Endothelial cell of umbilical vein (primary cell): ENCODE measurements around the gene ALOX5AP. TPM values are rescaled to one million over a fixed set of nuclear protein-coding genes. Genes with fewer than 3 reads are reported as not detected.

Experiments used
- Bru-seq: library from RNA; stranded (reverse); fragments of 400-500 nt; gene quantifications from one replicate; lab custom pipeline; 2021; lab: Mats Ljungman, UMichigan
- BruChase-seq, 2 experiments: library from RNA; stranded (reverse); fragments of 400-500 nt; gene quantifications; one replicate each; lab custom pipeline; 2021; lab: Mats Ljungman, UMichigan
- BruUV-seq: library from RNA; stranded (reverse); fragments of 400-500 nt; replicated peaks from 2 replicates; lab custom pipeline; 2021; lab: Mats Ljungman, UMichigan
- CTCF ChIA-PET: fragments of 300-600, 350-600 bp; sonication (Branson Sonifier 250); formaldehyde crosslinking; loops from one replicate; lab custom pipeline; 2021; ENCODE audit warnings: antibody characterized with exemption, inconsistent platforms; lab: Charles Lee
- POLR2A ChIA-PET: fragments of 300-600, 350-600 bp; sonication (Branson Sonifier 250); formaldehyde crosslinking; loops from one replicate; lab custom pipeline; 2021; ENCODE audit warnings: antibody characterized with exemption, inconsistent platforms; lab: Charles Lee
- DNase-seq: peaks from one replicate; pipeline ENCODE4 v3.0.0-alpha.2; 2011; ENCODE audit warnings: low read depth, low spot score
- FAIRE-seq: peaks from 2 replicates; lab custom pipeline; 2011; peaks lifted over from hg19 to GRCh38; lab: Jason Lieb, UNC
- H2AFZ ChIP-seq: 2 replicates; pipeline ENCODE4 v1.6.0; 2012; ENCODE audit warnings: low read depth, low read length, control low read depth, inconsistent platforms
- H3K27ac ChIP-seq: 2 replicates; pipeline ENCODE4 v1.5.1; 2011; ENCODE audit warnings: low read depth, mild to moderate bottlenecking, control low read depth, low read length, moderate library complexity; ENCODE audit not compliant: insufficient read depth
- H3K27me3 ChIP-seq, 2 experiments: 2 replicates each; pipeline versions ENCODE4 v1.6.0 to v1.6.1; 2011; ENCODE audit warnings: low read length in 2 of 2, mixed read lengths in 1 of 2; ENCODE audit not compliant: control insufficient read depth in 2 of 2, insufficient read depth in 2 of 2
- H3K36me3 ChIP-seq, 2 experiments: 2 replicates in 1 of 2; 3 replicates in 1 of 2; pipeline ENCODE4 v1.5.1; 2011; ENCODE audit warnings: low read length in 2 of 2, mild to moderate bottlenecking in 1 of 2, moderate library complexity in 1 of 2; ENCODE audit not compliant: control insufficient read depth in 2 of 2, insufficient read depth in 2 of 2; ENCODE audit errors: extremely low read depth in 1 of 2
- H3K4me1 ChIP-seq: 3 replicates; pipeline ENCODE4 v1.5.1; 2011; ENCODE audit warnings: mild to moderate bottlenecking, low read length; ENCODE audit not compliant: control insufficient read depth, insufficient read depth; ENCODE audit errors: extremely low read depth
- H3K4me2 ChIP-seq: 2 replicates; pipeline ENCODE4 v1.6.1; 2011; ENCODE audit warnings: low read length, control low read depth, mixed read lengths; ENCODE audit not compliant: insufficient read depth
- H3K4me3 ChIP-seq, 3 experiments: fragments of 200-600 bp in 1 of 3; sonication (generic), shearing (Covaris generic) in 1 of 3; replicated peaks in 1 of 3; 2 replicates each; pipeline ENCODE4 v1.5.1; 2011 to 2016; ENCODE audit warnings: control low read depth in 3 of 3, low read length in 3 of 3, mild to moderate bottlenecking in 2 of 3, inconsistent platforms in 1 of 3, low read depth in 1 of 3, moderate library complexity in 1 of 3; ENCODE audit not compliant: insufficient read depth in 1 of 3
- H3K79me2 ChIP-seq: 2 replicates; pipeline ENCODE4 v1.6.0; 2012; ENCODE audit warnings: low read length, inconsistent platforms; ENCODE audit not compliant: control insufficient read depth, insufficient read depth
- H3K9ac ChIP-seq: replicated peaks from 2 replicates; pipeline ENCODE3; 2011; ENCODE audit warnings: low read length, control low read depth; ENCODE audit not compliant: insufficient read depth; ENCODE audit errors: extremely low read depth
- H3K9me1 ChIP-seq: replicated peaks from 3 replicates; pipeline ENCODE4 v1.6.0; 2011; ENCODE audit warnings: mild to moderate bottlenecking, low read length; ENCODE audit not compliant: control insufficient read depth, insufficient read depth; ENCODE audit errors: extremely low read depth
- H3K9me3 ChIP-seq: replicated peaks from 2 replicates; pipeline ENCODE4 v1.5.1; 2012; ENCODE audit warnings: low read length, inconsistent platforms; ENCODE audit not compliant: control insufficient read depth, insufficient read depth
- H4K20me1 ChIP-seq: replicated peaks from 2 replicates; pipeline ENCODE3; 2011; ENCODE audit warnings: mild to moderate bottlenecking, low read length; ENCODE audit not compliant: control insufficient read depth, insufficient read depth; ENCODE audit errors: extremely low read depth
- EZH2 ChIP-seq: IDR thresholded peaks from 2 replicates; pipeline ENCODE4 v1.6.1; 2012; ENCODE audit warnings: borderline replicate concordance, low read depth, mild to moderate bottlenecking, moderate library complexity, low read length, inconsistent platforms; ENCODE audit not compliant: severe bottlenecking
- FOS ChIP-seq: IDR thresholded peaks from 2 replicates; pipeline ENCODE4 v1.6.1; 2011; ENCODE audit warnings: mild to moderate bottlenecking, low read length, moderate library complexity, borderline replicate concordance; ENCODE audit not compliant: insufficient read depth
- GATA2 ChIP-seq: IDR thresholded peaks from 2 replicates; pipeline ENCODE4 v1.7.0; 2011; ENCODE audit warnings: low read depth, mild to moderate bottlenecking, moderate library complexity, mixed read lengths, low read length; ENCODE audit not compliant: insufficient read length, insufficient read depth
- JUN ChIP-seq: IDR thresholded peaks from 2 replicates; pipeline ENCODE4 v1.6.1; 2011; ENCODE audit warnings: borderline replicate concordance, low read depth; ENCODE audit not compliant: insufficient read length, insufficient read depth
- MAX ChIP-seq: IDR thresholded peaks from 2 replicates; pipeline ENCODE4 v1.6.1; 2011; ENCODE audit not compliant: insufficient read depth, insufficient read length
- MYC ChIP-seq: IDR thresholded peaks from one replicate; pipeline ENCODE4 v1.6.1; 2011; ENCODE audit warnings: mild to moderate bottlenecking, low read depth, low read length
- POLR2A ChIP-seq: IDR thresholded peaks from 2 replicates; pipeline ENCODE4 v1.6.1; 2012; ENCODE audit warnings: low read depth, mild to moderate bottlenecking, control low read depth, low read length
- POLR2AphosphoS5 ChIP-seq: IDR thresholded peaks from 2 replicates; pipeline ENCODE4 v1.6.1; 2012; ENCODE audit warnings: low read depth, mild to moderate bottlenecking, control low read depth, low read length, moderate library complexity; ENCODE audit not compliant: insufficient read depth
- dilution Hi-C: fragments of 300-500 bp; cut with MboI; formaldehyde crosslinking; loops from one replicate; pipeline ENCODE4 v1.15.0; 2019; ENCODE audit warnings: low sequenced_read_pairs; ENCODE audit not compliant: extremely low pct_ligation_motif_present
- intact Hi-C: fragments of 100-400 bp; cut with micrococcal nuclease; formaldehyde crosslinking; loops from one replicate; pipeline ENCODE4 v1.10.0; 2022
- long read RNA-seq: library from polyadenylated mRNA; stranded (forward); transcript quantifications from one replicate; pipeline ENCODE4 v2.0.0, GENCODE V29; 2021
- polyA minus RNA-seq, 3 experiments: library from RNA; depleted of rRNA, polyadenylated mRNA; stranded (reverse); fragments of >200 nt; gene quantifications; 1 replicate in 1 of 3; 2 replicates in 2 of 3; pipeline ENCODE4 v1.2.3, GENCODE V29; 2011
- polyA plus RNA-seq, 4 experiments: library from polyadenylated mRNA; depleted of rRNA in 3 of 4; stranded (reverse) in 3 of 4; unstranded in 1 of 4; fragments of >200 nt; gene quantifications; 2 replicates each; pipeline versions ENCODE4 v1.2.1 to v1.2.3, GENCODE V29; 2011 to 2012; ENCODE audit warnings: missing spikeins in 1 of 4
- total RNA-seq: library from RNA; stranded (reverse); gene quantifications from 2 replicates; pipeline ENCODE4 v1.2.3, GENCODE V29; 2021
- TF ChIP-seq, protein P1 (sequence below), 2 donors: IDR thresholded peaks; 1 replicate in 1 of 2; 2 replicates in 1 of 2; pipeline ENCODE4 v1.5.1; 2011; ENCODE audit warnings: low read length in 2 of 2, mild to moderate bottlenecking in 2 of 2, moderate library complexity in 2 of 2, control low read depth in 1 of 2, inconsistent platforms in 1 of 2, low read depth in 1 of 2; ENCODE audit not compliant: insufficient read depth in 1 of 2; ENCODE audit errors: extremely low read depth in 1 of 2

The ALOX5AP gene
- 0.60 TPM in 1 of 2 replicates, not detected in the other for total RNA-seq
- polyA plus RNA-seq: 1.4 and 1.8 TPM in 2 replicates
- polyA plus RNA-seq (2011; cell fraction: cytosol; rRNA removed): 1.1 and 1.7 TPM in 2 replicates
- polyA plus RNA-seq (2011; cell fraction: nucleus; rRNA removed): 0.25 and 0.45 TPM in 2 replicates
- 1.6 and 4.8 TPM in 2 replicates for polyA plus RNA-seq (2012)
- 1.2 TPM in 1 of 2 replicates, not detected in the other for polyA minus RNA-seq
- not detected for polyA minus RNA-seq (2011; cell fraction: cytosol; rRNA and poly(A)+ RNA removed)
- not detected in 2 replicates for polyA minus RNA-seq (2011; cell fraction: nucleus; rRNA and poly(A)+ RNA removed)
- percentile 16 among the genes with signal in this experiment for Bru-seq, nascent RNA
- BruChase-seq, experiment 1, labeled RNA remaining after a 6-hour chase: percentile 18 among the genes with signal in this experiment
- percentile 10 among the genes with signal in this experiment for BruChase-seq, experiment 2, labeled RNA remaining after a 2-hour chase
- long read RNA-seq: 0 reads

DNA sequence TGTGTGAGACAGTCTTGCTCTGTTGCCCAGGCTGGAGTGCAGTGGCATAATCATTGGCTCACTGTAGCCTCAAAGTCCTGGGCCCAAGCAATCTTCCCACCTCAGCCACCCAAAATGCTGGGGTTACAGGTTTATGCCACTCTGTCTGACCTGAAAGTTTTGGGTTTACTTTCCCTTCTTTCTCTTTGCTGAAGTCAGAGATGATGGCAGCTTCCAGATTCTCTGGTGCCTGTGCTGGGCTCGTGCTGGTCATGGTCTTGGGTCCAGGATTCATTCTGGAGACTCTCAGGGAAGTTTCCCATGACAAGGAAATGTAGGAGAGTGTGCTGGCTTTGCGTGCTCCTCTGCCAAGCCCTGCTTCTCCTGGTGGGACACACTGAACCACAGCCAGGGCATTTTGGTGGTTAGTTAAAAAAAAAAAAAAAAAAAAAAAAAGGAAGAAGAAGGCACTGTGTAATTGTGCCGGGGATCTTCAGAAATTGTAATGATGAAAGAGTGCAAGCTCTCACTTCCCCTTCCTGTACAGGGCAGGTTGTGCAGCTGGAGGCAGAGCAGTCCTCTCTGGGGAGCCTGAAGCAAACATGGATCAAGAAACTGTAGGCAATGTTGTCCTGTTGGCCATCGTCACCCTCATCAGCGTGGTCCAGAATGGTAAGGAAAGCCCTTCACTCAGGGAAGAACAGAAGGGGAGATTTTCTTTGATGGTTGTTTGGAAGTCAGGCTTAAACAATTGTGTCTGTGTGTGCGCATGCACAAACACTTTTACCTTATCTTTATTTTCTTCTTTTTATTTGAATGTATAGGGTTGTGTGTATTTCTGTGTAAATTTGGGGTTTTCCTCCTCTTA is at the start of gene ALOX5AP:
Gene ALOX5AP, plus strand, starts transcription at position 519 of the 847 bp plus-strand sequence. Its CDS starts 63 bp downstream, at position 582.
- H3K27ac ChIP-seq: no peak within 1 kb of the TSS
- no peaks in the 10 kb centered on the region for H4K20me1 ChIP-seq
- H3K9ac ChIP-seq: no peak within 1 kb of the TSS
- DNase-seq: no peak
- peaks cover 22% of the 10 kb centered on the region for H3K4me1 ChIP-seq
- no peaks in the 10 kb centered on the region for H3K9me3 ChIP-seq
- H3K4me3 ChIP-seq: no peak within 1 kb of the TSS
- POLR2A ChIA-PET: no interaction called here
- dilution Hi-C loops (no loop called here), intact Hi-C loops (no loop called here)
- no peak within 1 kb of the TSS for H3K4me2 ChIP-seq
- no peaks in the 10 kb centered on the region for H3K36me3 ChIP-seq
- TF ChIP-seq EZH2: no peak
- TF ChIP-seq FOS: no peak
- TF ChIP-seq, protein P1, sequence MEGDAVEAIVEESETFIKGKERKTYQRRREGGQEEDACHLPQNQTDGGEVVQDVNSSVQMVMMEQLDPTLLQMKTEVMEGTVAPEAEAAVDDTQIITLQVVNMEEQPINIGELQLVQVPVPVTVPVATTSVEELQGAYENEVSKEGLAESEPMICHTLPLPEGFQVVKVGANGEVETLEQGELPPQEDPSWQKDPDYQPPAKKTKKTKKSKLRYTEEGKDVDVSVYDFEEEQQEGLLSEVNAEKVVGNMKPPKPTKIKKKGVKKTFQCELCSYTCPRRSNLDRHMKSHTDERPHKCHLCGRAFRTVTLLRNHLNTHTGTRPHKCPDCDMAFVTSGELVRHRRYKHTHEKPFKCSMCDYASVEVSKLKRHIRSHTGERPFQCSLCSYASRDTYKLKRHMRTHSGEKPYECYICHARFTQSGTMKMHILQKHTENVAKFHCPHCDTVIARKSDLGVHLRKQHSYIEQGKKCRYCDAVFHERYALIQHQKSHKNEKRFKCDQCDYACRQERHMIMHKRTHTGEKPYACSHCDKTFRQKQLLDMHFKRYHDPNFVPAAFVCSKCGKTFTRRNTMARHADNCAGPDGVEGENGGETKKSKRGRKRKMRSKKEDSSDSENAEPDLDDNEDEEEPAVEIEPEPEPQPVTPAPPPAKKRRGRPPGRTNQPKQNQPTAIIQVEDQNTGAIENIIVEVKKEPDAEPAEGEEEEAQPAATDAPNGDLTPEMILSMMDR (IDR thresholded peaks at IDR 0.05; ENCODE audit: extremely low read depth in 1 of 2, insufficient read depth in 1 of 2, low read depth in 1 of 2, low read length in 2 of 2): no peak
- no peak for TF ChIP-seq POLR2A
- TF ChIP-seq MAX: no peak
- no peak for TF ChIP-seq POLR2AphosphoS5
- no peak for TF ChIP-seq MYC
- no peak for TF ChIP-seq GATA2
- no peak for TF ChIP-seq JUN
- H2AFZ ChIP-seq: no peak within 1 kb of the TSS
- no peaks in the 10 kb centered on the region for H3K27me3 ChIP-seq
- no peaks in the 10 kb centered on the region for H3K79me2 ChIP-seq
- CTCF ChIA-PET: interaction anchor here (1.9 kb wide), 1 partner anchor 11 kb away, joined by 4 read pairs; no protein-coding TSS in a partner anchor
- H3K9me1 ChIP-seq: no peaks in the 10 kb centered on the region
- no peak for FAIRE-seq
- no TSS peak for BruUV-seq
